ENCODE results near the gene CARS2.

- TF ChIP-seq CTCF (IDR thresholded peaks at IDR 0.05): no peak
- TF ChIP-seq POLR2A (IDR thresholded peaks at IDR 0.05): no peak
Observed at GRCh38 chr13:110737555-110737954, 31.6 kb upstream of the CARS2 start.

Data from testis (tissue), 2 donors.